Gastroesophageal sphincter (tissue), 4 donors: ENCODE data around the gene NGF. TPM values are rescaled to one million over a fixed set of nuclear protein-coding genes. Genes with fewer than 3 reads are reported as not detected.
A peak's percentile ranks its signal among the peaks of the same experiment; 100 is the strongest.

Source experiments
- ATAC-seq: fragments of 150-250 bp; one replicate; pipeline ENCODE4 v1.9.1; 2016; ENCODE audit warnings: mild to moderate bottlenecking, moderate library complexity
- H3K27ac ChIP-seq, 4 donors: fragments of 200-600 bp; sonication (generic) in 3 of 4; 1 replicate in 3 of 4; 2 replicates in 1 of 4; pipeline ENCODE4 v1.5.1; 2016 to 2019
- H3K27me3 ChIP-seq: fragments of 200-600 bp; sonication (generic); one replicate; pipeline ENCODE4 v1.5.1; 2019
- H3K36me3 ChIP-seq, 2 donors: fragments of 200-600 bp; sonication (generic); one replicate each; pipeline ENCODE4 v1.5.1; 2019; ENCODE audit warnings: control low read depth in 1 of 2
- H3K4me1 ChIP-seq, 3 donors: fragments of 200-600 bp; sonication (generic); 1 replicate in 2 of 3; 2 replicates in 1 of 3; pipeline ENCODE4 v1.5.1; 2016 to 2019; ENCODE audit warnings: control low read depth in 2 of 3
- H3K4me3 ChIP-seq, 2 donors: fragments of 200-600 bp; sonication (generic); one replicate each; pipeline ENCODE4 v1.5.1; 2019; ENCODE audit warnings: mild to moderate bottlenecking in 1 of 2, moderate library complexity in 1 of 2
- H3K9me3 ChIP-seq, 3 donors: fragments of 200-600 bp; sonication (generic); one replicate each; pipeline ENCODE4 v1.5.1; 2017 to 2019; ENCODE audit warnings: control low read depth in 2 of 3
- CTCF ChIP-seq, 4 experiments: fragments of 200-600 bp in 2 of 4; fragments of 450-650 bp in 2 of 4; sonication (generic) in 1 of 4; IDR thresholded peaks; one replicate each; pipeline ENCODE4 v1.5.1; 2017 to 2019; ENCODE audit warnings: antibody characterized with exemption in 4 of 4, mild to moderate bottlenecking in 2 of 4, moderate library complexity in 2 of 4
- EP300 ChIP-seq: sonication (generic); formaldehyde crosslinking; IDR thresholded peaks from one replicate; pipeline ENCODE4 v1.6.1; 2017; ENCODE audit warnings: antibody characterized with exemption, mild to moderate bottlenecking
- POLR2A ChIP-seq, 2 donors: fragments of 450-650 bp; IDR thresholded peaks; one replicate each; pipeline ENCODE4 v1.6.1; 2017; ENCODE audit warnings: antibody characterized with exemption in 2 of 2, mild to moderate bottlenecking in 2 of 2, moderate library complexity in 1 of 2
- POLR2AphosphoS5 ChIP-seq: sonication (generic); formaldehyde crosslinking; IDR thresholded peaks from one replicate; pipeline ENCODE4 v1.6.1; 2017; ENCODE audit warnings: antibody characterized with exemption
- WGBS, 2 donors: methylation state at CpG; one replicate each; pipeline ENCODE4 v1.1.5; 2018; ENCODE audit warnings: low coverage in 1 of 2; 5-methylcytosine and 5-hydroxymethylcytosine counted together
- total RNA-seq, 4 donors: library from RNA; depleted of rRNA; stranded (reverse); fragments of >200 nt; gene quantifications; one replicate each; pipeline ENCODE4 v1.1.0, GENCODE V29; 2016

Gene NGF
- total RNA-seq, 4 donors from 2014 or later = 0.74 to 3.4 (median 2.1) TPM

GRCh38 chr1:115283681-115284146, 54.3 kb downstream of the NGF start:
- Histone ChIP-seq H3K27me3 (no peaks in the 10 kb centered on the region), H3K9me3 (no peaks in the 10 kb centered on the region), H3K4me3 (no peak overlapping the region), H3K4me1 (peaks cover 0 to 23% (median 5%) of the 10 kb centered on the region in 3 donors), H3K27ac (peak overlapping the region in 3 of 4 donors; percentile 79 to 88 (median 84)), H3K36me3 (peaks cover 0 to 2% of the 10 kb centered on the region in 2 donors)
- TF ChIP-seq POLR2A (IDR thresholded peaks at IDR 0.05) (no peak), EP300 (no peak), CTCF (IDR thresholded peaks at IDR 0.05) (no peak), POLR2AphosphoS5 (no peak)
- ATAC-seq = no peak
- 66 to 73% methylated on average over 3 to 7 of the region's 20 CpGs for WGBS, 2 donors

GRCh38 chr1:115283249-115283648, 54.8 kb downstream of the NGF start:
- Histone ChIP-seq H3K27ac (peak overlapping the region in 3 of 4 donors; percentile 79 to 88 (median 84)), H3K36me3 (peaks cover 0 to 2% of the 10 kb centered on the region in 2 donors), H3K4me3 (no peak overlapping the region), H3K27me3 (no peaks in the 10 kb centered on the region), H3K4me1 (peaks cover 0 to 23% (median 5%) of the 10 kb centered on the region in 3 donors), H3K9me3 (no peaks in the 10 kb centered on the region)
- ATAC-seq = no peak
- no peak for TF ChIP-seq EP300
- TF ChIP-seq POLR2A (IDR thresholded peaks at IDR 0.05) = no peak
- TF ChIP-seq CTCF (IDR thresholded peaks at IDR 0.05) = no peak
- TF ChIP-seq POLR2AphosphoS5 = no peak
- WGBS, 2 donors = 57% methylated on average over 1 of the region's 13 CpGs; no CpG with 5 or more reads in 1 of the 2 donors

- Histone ChIP-seq H3K36me3 (peaks cover 0 to 2% of the 10 kb centered on the region in 2 donors), H3K4me3 (no peak overlapping the region), H3K27me3 (no peaks in the 10 kb centered on the region), H3K9me3 (no peaks in the 10 kb centered on the region), H3K27ac (peak overlapping the region in 3 of 4 donors; percentile 79 to 88 (median 84)), H3K4me1 (peaks cover 0 to 23% (median 5%) of the 10 kb centered on the region in 3 donors)
- peak; percentile 84 for ATAC-seq
- TF ChIP-seq EP300 (no peak), POLR2A (IDR thresholded peaks at IDR 0.05) (no peak), CTCF (IDR thresholded peaks at IDR 0.05) (no peak), POLR2AphosphoS5 (peak; percentile 55)
- 63% methylated on average over 9 of the region's 11 CpGs; no CpG with 5 or more reads in 1 of the 2 donors for WGBS, 2 donors
These were observed 55.2 kb downstream of the NGF start for GRCh38 chr1:115282807-115283208.

- TF ChIP-seq POLR2A (IDR thresholded peaks at IDR 0.05) (no peak), EP300 (no peak)
These were observed 56.9 kb downstream of the NGF start for GRCh38 chr1:115281143-115281542.

GRCh38 chr1:115280064-115280463, 58.0 kb downstream of the NGF start:
- Histone ChIP-seq H3K27me3 (no peaks in the 10 kb centered on the region), H3K4me1 (peaks cover 0 to 19% (median 5%) of the 10 kb centered on the region in 3 donors), H3K4me3 (no peak overlapping the region), H3K27ac (peak overlapping the region in 1 of 4 donors; percentile 36), H3K36me3 (no peaks in the 10 kb centered on the region), H3K9me3 (peaks cover 0 to 20% (median 0%) of the 10 kb centered on the region in 3 donors)
- WGBS, 2 donors = 65 to 77% methylated on average over 8 of the region's 8 CpGs
- TF ChIP-seq POLR2AphosphoS5 (peak; percentile 36), EP300 (no peak), CTCF (IDR thresholded peaks at IDR 0.05) (no peak), POLR2A (IDR thresholded peaks at IDR 0.05) (no peak)
- ATAC-seq = no peak

More at GRCh38 chr1:115281143-115281542, 56.9 kb downstream of the NGF start:
- H3K4me1 ChIP-seq = peaks cover 0 to 23% (median 5%) of the 10 kb centered on the region in 3 donors
- no peak for ATAC-seq
- 100% methylated on average over 2 of the region's 2 CpGs for WGBS, 2 donors
- H3K27ac ChIP-seq = no peak overlapping the region
- H3K9me3 ChIP-seq = peaks cover 0 to 16% (median 0%) of the 10 kb centered on the region in 3 donors
- H3K4me3 ChIP-seq = no peak overlapping the region
- no peaks in the 10 kb centered on the region for H3K27me3 ChIP-seq
- H3K36me3 ChIP-seq = no peaks in the 10 kb centered on the region
